ENCODE measurements around the gene AFAP1L2.

Gene AFAP1L2

GRCh38 chr10:114418109-114418508, 13.8 kb upstream of the AFAP1L2 start:
- in situ Hi-C loops (cut with HindIII; ENCODE audit: low sequenced_read_pairs), result no loop called here

DNA sequence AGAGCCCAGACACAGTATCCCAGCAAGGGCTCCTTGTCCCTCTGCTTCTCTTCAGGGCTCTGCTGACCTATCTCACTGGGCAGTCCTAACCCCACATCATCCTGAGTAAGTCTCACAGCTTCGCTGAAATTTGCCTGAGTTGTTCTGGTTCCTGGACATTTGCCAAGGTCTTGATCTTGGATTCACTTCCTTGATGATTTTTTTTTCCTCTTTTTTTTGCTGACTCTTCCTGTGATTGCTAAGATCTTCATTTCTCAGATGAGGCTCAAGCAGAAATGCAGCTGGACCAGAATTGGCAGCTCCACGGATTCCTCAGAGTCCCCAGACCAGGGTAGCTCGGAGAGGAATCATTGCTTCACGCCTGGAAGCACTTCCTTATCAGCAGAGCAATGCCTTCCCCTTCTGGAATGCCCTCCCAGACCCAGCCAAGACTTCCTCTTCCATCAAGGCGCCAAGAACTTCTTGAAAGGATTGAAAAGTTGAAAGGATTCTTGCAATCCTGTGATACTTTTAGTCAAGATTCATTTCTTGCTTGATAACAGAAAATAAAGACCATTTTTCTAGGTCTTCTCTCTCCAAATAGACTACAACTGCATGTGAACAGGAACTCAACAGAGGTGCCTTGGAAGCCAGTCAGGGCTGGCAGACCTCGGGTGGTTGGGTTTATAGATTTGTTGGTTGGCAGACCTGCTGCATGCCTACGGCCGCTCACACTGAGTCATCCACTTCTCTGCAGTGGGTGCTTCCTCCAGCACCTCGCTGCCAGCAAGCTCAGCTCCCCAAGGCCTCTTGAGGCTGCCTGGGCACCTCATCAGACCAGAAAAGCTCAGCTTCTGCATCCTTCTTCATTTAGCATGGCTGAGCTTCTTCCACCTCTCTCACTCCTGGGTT, 8.8 kb upstream of the AFAP1L2 start:
- in situ Hi-C loops (cut with HindIII; ENCODE audit: low sequenced_read_pairs), result no loop called here

DNA sequence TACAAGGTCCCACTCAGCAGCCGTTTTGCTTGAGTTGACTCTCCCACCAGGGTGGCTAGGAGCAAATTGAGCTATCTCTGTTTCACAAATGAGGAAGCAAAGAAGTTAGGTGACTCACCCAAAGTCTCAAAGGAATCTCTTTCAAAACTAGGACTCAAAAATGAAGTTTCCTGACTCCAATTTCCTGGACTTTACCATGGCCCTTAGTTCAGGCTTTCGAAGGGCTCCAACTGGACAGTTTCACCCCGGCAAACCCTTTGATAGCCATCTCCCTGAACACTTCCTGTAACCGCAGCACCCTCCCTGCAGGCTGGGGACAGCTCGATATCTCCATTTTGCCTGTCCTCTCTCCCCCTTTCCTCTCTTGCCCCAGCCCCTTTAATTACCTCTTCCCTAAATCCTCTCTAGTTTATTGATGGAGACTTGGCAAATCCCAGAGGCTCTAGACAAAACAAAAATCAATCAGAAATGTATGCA, 4.7 kb upstream of the AFAP1L2 start:
- in situ Hi-C loops (cut with HindIII; ENCODE audit: low sequenced_read_pairs), result no loop called here

DNA sequence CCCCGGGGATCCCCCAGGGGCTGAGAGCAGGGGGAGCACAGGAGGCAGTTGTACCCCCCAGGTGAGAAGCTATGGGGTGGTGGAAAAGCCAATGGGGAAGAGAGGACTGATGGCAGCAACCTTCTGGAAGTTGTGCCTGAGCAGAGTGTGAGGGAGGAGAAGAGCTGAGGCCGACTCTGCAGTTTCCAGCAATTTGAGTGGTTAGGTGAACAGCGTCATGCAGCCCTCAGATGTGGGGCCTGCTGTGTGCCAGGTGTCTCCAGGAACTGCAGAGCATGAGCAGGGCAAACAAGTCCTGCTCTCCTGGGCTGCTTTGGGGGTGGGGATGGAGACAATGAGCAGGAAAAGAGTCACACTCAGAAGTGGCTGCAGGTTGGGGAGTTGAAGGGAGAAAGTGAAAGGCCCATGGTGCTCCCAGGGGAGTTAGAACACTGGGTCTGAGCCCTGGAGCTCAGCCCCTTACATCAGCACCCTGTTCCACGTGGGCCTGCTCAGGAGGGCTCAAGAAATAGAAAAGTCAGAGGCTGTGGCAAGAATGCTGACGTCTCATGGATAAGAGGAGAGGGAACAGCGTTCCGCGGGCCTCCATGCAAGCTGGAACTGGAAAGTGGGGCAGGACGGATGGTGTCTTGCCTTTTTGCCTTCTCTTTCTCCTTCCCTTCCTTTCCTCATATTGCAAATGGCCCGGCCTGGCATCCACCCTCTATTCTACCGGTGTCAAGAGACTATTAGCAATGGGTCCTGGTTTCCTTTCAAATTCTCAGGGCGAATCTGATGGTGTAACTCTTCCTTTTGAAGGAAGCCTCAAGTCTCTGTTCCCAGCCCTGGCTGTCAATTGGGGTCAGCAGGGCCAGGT, 4.0 kb upstream of the AFAP1L2 start:
- in situ Hi-C loops (cut with HindIII; ENCODE audit: low sequenced_read_pairs), result no loop called here

GRCh38 chr10:114406455-114406854, 2.2 kb upstream of the AFAP1L2 start:
- in situ Hi-C loops (cut with HindIII; ENCODE audit: low sequenced_read_pairs), result no loop called here

DNA sequence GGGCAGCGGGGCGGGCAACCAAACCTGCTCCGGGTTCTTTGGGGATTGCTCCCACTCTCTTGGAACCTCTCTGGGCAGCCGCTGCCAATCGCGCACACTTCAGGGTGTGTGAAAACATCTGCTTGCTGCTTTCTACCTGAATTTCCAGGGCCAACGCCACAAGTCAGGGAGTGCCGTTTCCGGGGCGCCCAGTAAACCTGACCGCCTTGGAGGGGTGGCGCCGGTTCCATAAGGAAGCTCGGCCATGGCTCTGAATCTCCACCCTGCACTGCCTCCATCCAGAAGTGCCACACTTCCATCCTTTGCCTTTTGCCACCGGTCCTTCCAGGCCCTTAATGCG, 679 bp upstream of the AFAP1L2 start:
- in situ Hi-C loops (cut with HindIII; ENCODE audit: low sequenced_read_pairs), result no loop called here

- in situ Hi-C loops (cut with HindIII; ENCODE audit: low sequenced_read_pairs), result no loop called here
These were observed 651 bp downstream of the AFAP1L2 start for GRCh38 chr10:114403541-114404161.

DNA sequence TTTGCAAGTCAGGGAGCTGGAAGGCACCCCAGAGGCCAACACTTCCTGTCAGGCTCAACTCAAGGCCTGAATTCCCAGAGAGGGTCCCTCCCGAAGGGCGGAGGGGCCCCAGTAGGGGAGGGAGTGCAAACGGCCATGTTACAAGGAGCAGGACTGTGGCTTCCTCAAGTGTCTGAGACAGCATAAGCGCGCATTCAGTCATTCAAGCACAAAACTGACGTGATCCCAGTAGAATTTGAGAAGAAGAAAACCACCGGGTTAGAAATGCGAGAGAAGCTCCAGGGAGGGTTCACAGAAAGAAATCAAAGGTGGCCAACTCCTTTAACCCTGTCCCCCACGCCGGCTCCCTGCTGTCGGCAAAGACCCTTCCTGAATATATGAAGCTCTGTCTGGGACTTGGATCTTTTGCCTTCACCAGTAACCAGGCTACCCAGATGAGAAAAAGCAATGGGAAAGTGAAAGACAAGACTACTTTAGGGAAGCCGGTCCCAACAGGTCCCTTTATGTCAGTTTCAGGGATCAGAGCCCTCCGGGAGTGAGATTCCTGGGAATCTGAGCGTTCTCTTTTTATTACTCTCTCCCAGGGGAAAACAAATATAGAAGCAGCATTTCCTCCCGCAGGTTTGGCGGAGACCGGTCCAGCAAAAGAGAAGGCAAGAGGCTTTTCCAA, 1.3 kb downstream of the AFAP1L2 start:
- in situ Hi-C loops (cut with HindIII; ENCODE audit: low sequenced_read_pairs), result no loop called here

DNA sequence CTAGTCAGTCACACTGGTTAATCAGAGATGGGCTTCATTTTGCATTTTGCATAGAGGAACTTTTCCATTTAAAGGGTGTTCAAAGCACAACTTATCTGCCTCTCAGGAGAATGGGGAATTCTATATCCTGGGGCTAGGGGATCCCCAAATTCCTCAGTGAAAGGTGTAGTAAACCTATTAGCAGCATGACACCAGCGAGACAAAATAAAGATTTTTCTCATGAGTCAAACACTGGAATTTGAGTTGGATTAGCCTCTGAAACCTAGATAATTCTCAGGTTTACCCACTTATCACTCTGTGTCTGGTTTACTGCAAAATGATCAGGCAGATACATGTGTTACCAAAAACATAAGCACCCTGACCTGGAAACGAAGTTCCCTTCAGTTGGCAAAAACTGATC, 2.1 kb downstream of the AFAP1L2 start:
- in situ Hi-C loops (cut with HindIII; ENCODE audit: low sequenced_read_pairs), result no loop called here

DNA sequence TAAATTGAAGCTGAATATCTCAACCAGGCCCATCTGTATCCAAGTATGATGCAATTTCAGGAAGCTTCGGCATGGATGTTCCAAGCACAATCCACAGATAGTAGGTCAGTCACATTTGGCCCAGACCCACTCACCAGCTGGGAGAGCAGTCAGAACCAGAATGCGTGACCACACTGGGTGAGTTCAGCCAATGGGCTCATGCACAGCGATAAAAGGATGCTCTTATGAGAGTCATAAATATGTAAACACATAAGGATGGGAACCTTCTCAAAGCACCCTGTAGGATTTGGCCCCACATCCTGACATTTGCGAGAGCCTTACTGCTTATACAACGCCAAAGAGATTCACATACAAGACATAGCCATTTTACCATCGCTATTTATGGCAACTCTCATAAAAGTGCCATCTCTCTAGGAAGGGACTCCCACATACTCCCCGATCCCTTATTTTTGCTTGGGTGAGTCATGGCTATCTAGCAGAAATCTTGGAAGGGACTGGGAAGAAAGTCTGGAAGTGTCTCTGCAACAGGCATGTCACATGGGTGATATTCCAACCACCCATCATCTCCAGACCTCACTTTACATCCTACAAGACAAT, 3.0 kb downstream of the AFAP1L2 start:
- in situ Hi-C loops (cut with HindIII; ENCODE audit: low sequenced_read_pairs), result no loop called here

- in situ Hi-C loops (cut with HindIII; ENCODE audit: low sequenced_read_pairs), result no loop called here
These were observed 4.2 kb downstream of the AFAP1L2 start for GRCh38 chr10:114400091-114400490.

- in situ Hi-C loops (cut with HindIII; ENCODE audit: low sequenced_read_pairs), result no loop called here
These were observed 4.7 kb downstream of the AFAP1L2 start for GRCh38 chr10:114399576-114399975.

- in situ Hi-C loops (cut with HindIII; ENCODE audit: low sequenced_read_pairs), result no loop called here
These were observed 5.5 kb downstream of the AFAP1L2 start for GRCh38 chr10:114398587-114399331.

DNA sequence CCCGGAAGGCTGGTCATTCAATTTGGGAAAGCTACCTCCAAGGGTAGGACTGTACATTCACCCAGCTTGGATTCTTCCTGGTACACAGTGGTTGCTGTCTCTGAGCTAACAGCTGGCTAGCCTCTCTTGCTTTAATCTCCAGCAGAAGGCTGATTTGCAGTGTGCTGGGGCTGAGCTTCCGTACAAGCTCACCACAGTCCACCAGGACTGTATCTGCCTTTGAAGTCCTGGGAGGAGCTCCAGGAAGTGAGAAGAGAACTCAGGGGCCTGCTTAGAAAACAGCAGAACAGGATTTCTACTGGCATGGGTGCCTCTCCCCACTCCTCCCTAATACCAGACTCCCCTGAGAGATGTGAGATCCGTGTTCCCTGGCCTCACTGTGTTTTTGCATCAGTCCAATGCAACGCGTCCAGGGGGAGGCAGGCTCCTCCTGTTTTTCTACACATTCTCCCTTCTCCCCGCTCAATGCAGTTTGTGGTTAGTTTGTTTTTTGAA, 6.6 kb downstream of the AFAP1L2 start:
- in situ Hi-C loops (cut with HindIII; ENCODE audit: low sequenced_read_pairs), result no loop called here

- in situ Hi-C loops (cut with HindIII; ENCODE audit: low sequenced_read_pairs), result no loop called here
These were observed 7.8 kb downstream of the AFAP1L2 start for GRCh38 chr10:114396464-114396863.

GRCh38 chr10:114395366-114396022, 8.8 kb downstream of the AFAP1L2 start:
- in situ Hi-C loops (cut with HindIII; ENCODE audit: low sequenced_read_pairs), result no loop called here

- in situ Hi-C loops (cut with HindIII; ENCODE audit: low sequenced_read_pairs), result no loop called here
These were observed 9.8 kb downstream of the AFAP1L2 start for GRCh38 chr10:114394531-114394930.

DNA sequence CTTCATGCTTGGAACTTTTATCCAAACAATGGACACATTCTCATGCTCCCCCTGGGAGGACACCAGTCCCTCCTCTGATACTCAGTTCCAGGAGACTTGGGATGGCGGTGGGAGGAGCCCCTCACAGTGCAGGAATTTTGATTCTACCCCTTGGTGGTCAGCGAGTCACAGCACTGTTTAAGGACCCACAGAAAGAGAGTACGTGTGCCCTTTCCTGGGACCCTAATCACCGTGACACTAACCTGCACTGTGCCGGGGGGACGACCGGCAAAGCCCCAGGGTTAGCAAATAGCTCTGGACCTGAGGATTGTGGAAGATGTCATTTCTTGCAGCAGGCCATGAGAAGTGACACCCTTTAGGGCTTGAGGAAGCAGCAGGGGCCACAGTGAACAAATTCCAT, 10.4 kb downstream of the AFAP1L2 start:
- in situ Hi-C loops (cut with HindIII; ENCODE audit: low sequenced_read_pairs), result no loop called here

GRCh38 chr10:114393482-114393881, 10.8 kb downstream of the AFAP1L2 start:
- in situ Hi-C loops (cut with HindIII; ENCODE audit: low sequenced_read_pairs), result no loop called here

All from DLD1 (cell line).